GM12878 (cell line): ENCODE data around the gene FBXL7. TPM values are rescaled to one million over a fixed set of nuclear protein-coding genes. Genes with fewer than 3 reads are reported as not detected.

Experiments
- ATAC-seq: fragments of 200-7000 bp; cut with Tn5 transposase; 3 replicates; pipeline ENCODE4 v1.9.1; 2020; ENCODE audit warnings: mild to moderate bottlenecking, moderate library complexity
- BruUV-seq: library from RNA; stranded (reverse); fragments of 400-500 nt; replicated peaks from 2 replicates; lab custom pipeline; 2021; lab: Mats Ljungman, UMichigan
- CTCF ChIA-PET: fragments of 300-600 bp; sonication (Branson Sonifier 250); formaldehyde crosslinking; extraction: SDS; loops from one replicate; lab custom pipeline; 2021; ENCODE audit warnings: inconsistent platforms; lab: Yijun Ruan, JAX
- POLR2A ChIA-PET: fragments of 350-600 bp; formaldehyde crosslinking; extraction: SDS; loops from one replicate; lab custom pipeline; 2021; ENCODE audit warnings: inconsistent platforms; lab: Charles Lee
- RAD21 ChIA-PET: fragments of 300-600 bp; sonication (Branson Sonifier 250); formaldehyde crosslinking; loops from one replicate; lab custom pipeline; 2023; ENCODE audit warnings: antibody characterized with exemption; ENCODE audit not compliant: unreplicated experiment; lab: Charles Lee
- SMC1A ChIA-PET: fragments of 300-600 bp; sonication (Branson Sonifier 250); formaldehyde crosslinking; loops from one replicate; lab custom pipeline; 2023; ENCODE audit not compliant: unreplicated experiment, uncharacterized antibody; lab: Charles Lee
- DNase-seq: peaks from one replicate; pipeline ENCODE4 v3.0.0-alpha.2; 2011; ENCODE audit warnings: low read depth, low spot score
- FAIRE-seq: peaks from 3 replicates; lab custom pipeline; 2011; peaks lifted over from hg19 to GRCh38; lab: Jason Lieb, UNC
- H2AFZ ChIP-seq: 2 replicates; pipeline ENCODE4 v1.6.0; 2011; ENCODE audit warnings: low read depth, low read length, control low read depth; ENCODE audit not compliant: control insufficient read depth
- H3K27ac ChIP-seq: 2 replicates; pipeline ENCODE4 v1.5.1; 2011; ENCODE audit warnings: control low read depth; ENCODE audit not compliant: control insufficient read depth, insufficient read depth
- H3K27me3 ChIP-seq, 2 experiments: replicated peaks in 1 of 2; 2 replicates each; pipeline versions ENCODE4 v1.6.0 to v1.6.1; 2011; ENCODE audit warnings: low read length in 1 of 2; ENCODE audit not compliant: control insufficient read depth in 2 of 2, insufficient read depth in 2 of 2
- H3K36me3 ChIP-seq, 2 experiments: 2 replicates each; pipeline ENCODE4 v1.5.1; 2011; ENCODE audit warnings: low read length in 1 of 2; ENCODE audit not compliant: control insufficient read depth in 2 of 2, insufficient read depth in 2 of 2
- H3K4me1 ChIP-seq: 2 replicates; pipeline ENCODE4 v1.6.1; 2011; ENCODE audit warnings: mild to moderate bottlenecking, low read length, moderate library complexity, mixed read lengths; ENCODE audit not compliant: control insufficient read depth, insufficient read depth
- H3K4me2 ChIP-seq: 2 replicates; pipeline ENCODE4 v1.6.0; 2011; ENCODE audit warnings: control low read depth; ENCODE audit not compliant: control insufficient read depth, insufficient read depth
- H3K4me3 ChIP-seq: fragments of 200-600 bp; sonication (generic); 2 replicates; pipeline ENCODE4 v1.5.1; 2016
- H3K79me2 ChIP-seq: 2 replicates; pipeline ENCODE4 v1.6.0; 2011; ENCODE audit warnings: low read length; ENCODE audit not compliant: control insufficient read depth, insufficient read depth
- H3K9ac ChIP-seq: 2 replicates; pipeline ENCODE4 v1.8.0; 2011; ENCODE audit warnings: low read length, control low read depth, mixed read lengths; ENCODE audit not compliant: control insufficient read depth, insufficient read depth
- H3K9me3 ChIP-seq: replicated peaks from 3 replicates; pipeline ENCODE4 v1.5.1; 2011; ENCODE audit warnings: mild to moderate bottlenecking, low read length; ENCODE audit not compliant: control insufficient read depth, insufficient read depth
- H4K20me1 ChIP-seq: 2 replicates; pipeline ENCODE4 v1.6.0; 2011; ENCODE audit not compliant: control insufficient read depth, insufficient read depth
- BRCA1 ChIP-seq: IDR thresholded peaks from 2 replicates; pipeline ENCODE4 v1.6.1; 2011; ENCODE audit warnings: low read depth, low read length, improper control_type of control experiment
- CBX3 ChIP-seq: fragments of 200-600 bp; sonication (generic); IDR thresholded peaks from 2 replicates; pipeline ENCODE4 v1.6.1; 2016; ENCODE audit warnings: low read depth, borderline replicate concordance
- CBX5 ChIP-seq: sonication (generic); IDR thresholded peaks from 2 replicates; pipeline ENCODE4 v1.6.1; 2016; ENCODE audit warnings: low read depth, moderate library complexity, mild to moderate bottlenecking, inconsistent platforms
- EGR1 ChIP-seq, 2 experiments: IDR thresholded peaks; 1 replicate in 1 of 2; 2 replicates in 1 of 2; pipeline ENCODE4 v1.6.1; 2011 to 2012; ENCODE audit warnings: low read depth in 2 of 2, low read length in 2 of 2, borderline replicate concordance in 1 of 2, mild to moderate bottlenecking in 1 of 2, moderate library complexity in 1 of 2
- ESRRA ChIP-seq: IDR thresholded peaks from 2 replicates; pipeline ENCODE4 v1.6.1; 2012; ENCODE audit warnings: mild to moderate bottlenecking, low read length, improper control_type of control experiment
- ETV6 ChIP-seq, 2 experiments: fragments of 450-650 bp in 1 of 2; IDR thresholded peaks in 1 of 2; conservative IDR thresholded peaks in 1 of 2; 2 replicates each; pipeline ENCODE4 v1.6.1; 2014; ENCODE audit warnings: antibody characterized with exemption in 1 of 2, borderline replicate concordance in 1 of 2, low read depth in 1 of 2, mild to moderate bottlenecking in 1 of 2, moderate library complexity in 1 of 2
- FOXK2 ChIP-seq: fragments of 450-650 bp; IDR thresholded peaks from 2 replicates; pipeline ENCODE4 v1.6.1; 2017; ENCODE audit warnings: mild to moderate bottlenecking, moderate library complexity
- KAT2A ChIP-seq: conservative IDR thresholded peaks from 2 replicates; pipeline ENCODE4 v1.6.1; 2011; ENCODE audit warnings: low read depth, low read length; ENCODE audit not compliant: control insufficient read depth
- MYC ChIP-seq: IDR thresholded peaks from 2 replicates; pipeline ENCODE4 v1.6.1; 2011; ENCODE audit warnings: mild to moderate bottlenecking, low read length, moderate library complexity, inconsistent platforms; ENCODE audit not compliant: insufficient read depth, insufficient replicate concordance, insufficient read length, severe bottlenecking
- RB1 ChIP-seq: fragments of 450-650 bp; formaldehyde crosslinking; IDR thresholded peaks from 2 replicates; pipeline ENCODE4 v1.6.1; 2017; ENCODE audit warnings: mild to moderate bottlenecking, borderline replicate concordance
- SREBF2 ChIP-seq: IDR thresholded peaks from 2 replicates; pipeline ENCODE4 v1.6.1; 2012; ENCODE audit warnings: mild to moderate bottlenecking, low read length
- STAT3 ChIP-seq: IDR thresholded peaks from 2 replicates; pipeline ENCODE4 v1.6.1; 2011; ENCODE audit warnings: low read depth, low read length, improper control_type of control experiment
- WRNIP1 ChIP-seq: IDR thresholded peaks from 2 replicates; pipeline ENCODE4 v1.6.1; 2011; ENCODE audit warnings: low read depth, low read length, improper control_type of control experiment, borderline replicate concordance
- WGBS: methylation state at CpG from one replicate; pipeline ENCODE4 v1.1.6; 2016; ENCODE audit warnings: low lambda C conversion rate; ENCODE audit not compliant: insufficient replicate concordance, insufficient coverage; ENCODE audit errors: missing lambda C conversion rate; 5-methylcytosine and 5-hydroxymethylcytosine counted together
- in situ Hi-C: fragments of 300-500 bp; cut with MboI; formaldehyde crosslinking; loops from 9 replicates; pipeline ENCODE4 v1.14.3; 2018; ENCODE audit warnings: mixed read lengths
- intact Hi-C: fragments of 100-400 bp; cut with micrococcal nuclease; formaldehyde crosslinking; loops from one replicate; pipeline ENCODE4 v1.14.2; 2022; ENCODE audit not compliant: unreplicated experiment
- polyA plus RNA-seq, 11 experiments: library from polyadenylated mRNA; depleted of rRNA in 4 of 11; unstranded in 6 of 11; stranded (reverse) in 5 of 11; fragments of >200 nt; fragmentation: Nextera tagmentation in 4 of 11; fragmentation: Illumina TruSeq in 1 of 11; extraction: Ambion mirVana in 4 of 11; extraction: Trizol in 1 of 11; gene quantifications; 1 replicate in 1 of 11; 2 replicates in 10 of 11; pipeline versions ENCODE4 v1.2.1 to v1.2.3, GENCODE V29; 2011 to 2016; ENCODE audit warnings: inconsistent platforms in 2 of 11, missing spikeins in 2 of 11, low read depth in 1 of 11
- total RNA-seq, 4 experiments: library from RNA; depleted of rRNA in 3 of 4; stranded (reverse); fragments of >200 nt in 3 of 4; fragmentation: Illumina TruSeq in 1 of 4; extraction: Trizol in 1 of 4; gene quantifications; 2 replicates each; pipeline versions ENCODE4 v1.2.1 to v1.2.3, GENCODE V29; 2013 to 2021
- TF ChIP-seq, protein P1 (sequence below): fragments of 450-650 bp; IDR thresholded peaks from 2 replicates; pipeline ENCODE4 v1.6.1; 2017; ENCODE audit warnings: borderline replicate concordance
- TF ChIP-seq, protein P2 (sequence below): IDR thresholded peaks from 2 replicates; pipeline ENCODE4 v1.6.1; 2012; ENCODE audit warnings: low read depth, low read length, improper control_type of control experiment
- TF ChIP-seq, protein P3 (sequence below): IDR thresholded peaks from 2 replicates; pipeline ENCODE4 v1.6.1; 2011; ENCODE audit warnings: low read depth, mild to moderate bottlenecking, low read length, moderate library complexity, borderline replicate concordance; ENCODE audit errors: extremely low read depth
- TF ChIP-seq, protein P4 (sequence below): IDR thresholded peaks from 2 replicates; pipeline ENCODE4 v1.6.1; 2012; ENCODE audit warnings: low read depth, low read length, improper control_type of control experiment
- TF ChIP-seq, protein P5 (sequence below): fragments of 450-650 bp; IDR thresholded peaks from 2 replicates; pipeline ENCODE4 v1.6.1; 2017; ENCODE audit warnings: antibody characterized with exemption, mild to moderate bottlenecking, moderate library complexity

The FBXL7 gene
- total and polyA plus RNA-seq, 10 of the 15 experiments (the other 5 are each of a cell fraction or from before 2014, with no cell fraction given): 0.03 to 0.44 (median 0.16) TPM

- H2AFZ ChIP-seq: no peak overlapping the region
- 31% methylated on average over 1 of the region's 1 CpG for whole genome bisulfite sequencing
- no TSS peak for BruUV-seq
- FAIRE-seq (no peak), DNase-seq (no peak), ATAC-seq (no peak)
- no peaks in the 10 kb centered on the region for H3K36me3 ChIP-seq
- H3K4me1 ChIP-seq: no peaks in the 10 kb centered on the region
- H3K27me3 ChIP-seq: no peaks in the 10 kb centered on the region
- intact Hi-C loops: no loop called here
- H4K20me1 ChIP-seq: no peaks in the 10 kb centered on the region
- H3K27ac ChIP-seq: no peak overlapping the region
- no peaks in the 10 kb centered on the region for H3K79me2 ChIP-seq
- in situ Hi-C loops: no loop called here
- ChIA-PET SMC1A (no interaction called here), CTCF (no interaction called here), POLR2A (no interaction called here), RAD21 (no interaction called here)
- H3K9ac ChIP-seq: no peak overlapping the region
- H3K9me3 ChIP-seq: no peaks in the 10 kb centered on the region
- no peak overlapping the region for H3K4me3 ChIP-seq
- no peak overlapping the region for H3K4me2 ChIP-seq
- no peak for TF ChIP-seq CBX5
- no peak for TF ChIP-seq CBX3
- TF ChIP-seq, protein P1, sequence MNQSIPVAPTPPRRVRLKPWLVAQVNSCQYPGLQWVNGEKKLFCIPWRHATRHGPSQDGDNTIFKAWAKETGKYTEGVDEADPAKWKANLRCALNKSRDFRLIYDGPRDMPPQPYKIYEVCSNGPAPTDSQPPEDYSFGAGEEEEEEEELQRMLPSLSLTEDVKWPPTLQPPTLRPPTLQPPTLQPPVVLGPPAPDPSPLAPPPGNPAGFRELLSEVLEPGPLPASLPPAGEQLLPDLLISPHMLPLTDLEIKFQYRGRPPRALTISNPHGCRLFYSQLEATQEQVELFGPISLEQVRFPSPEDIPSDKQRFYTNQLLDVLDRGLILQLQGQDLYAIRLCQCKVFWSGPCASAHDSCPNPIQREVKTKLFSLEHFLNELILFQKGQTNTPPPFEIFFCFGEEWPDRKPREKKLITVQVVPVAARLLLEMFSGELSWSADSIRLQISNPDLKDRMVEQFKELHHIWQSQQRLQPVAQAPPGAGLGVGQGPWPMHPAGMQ: no peak
- TF ChIP-seq, protein P2, sequence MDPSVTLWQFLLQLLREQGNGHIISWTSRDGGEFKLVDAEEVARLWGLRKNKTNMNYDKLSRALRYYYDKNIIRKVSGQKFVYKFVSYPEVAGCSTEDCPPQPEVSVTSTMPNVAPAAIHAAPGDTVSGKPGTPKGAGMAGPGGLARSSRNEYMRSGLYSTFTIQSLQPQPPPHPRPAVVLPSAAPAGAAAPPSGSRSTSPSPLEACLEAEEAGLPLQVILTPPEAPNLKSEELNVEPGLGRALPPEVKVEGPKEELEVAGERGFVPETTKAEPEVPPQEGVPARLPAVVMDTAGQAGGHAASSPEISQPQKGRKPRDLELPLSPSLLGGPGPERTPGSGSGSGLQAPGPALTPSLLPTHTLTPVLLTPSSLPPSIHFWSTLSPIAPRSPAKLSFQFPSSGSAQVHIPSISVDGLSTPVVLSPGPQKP: no peak
- TF ChIP-seq, protein P3, sequence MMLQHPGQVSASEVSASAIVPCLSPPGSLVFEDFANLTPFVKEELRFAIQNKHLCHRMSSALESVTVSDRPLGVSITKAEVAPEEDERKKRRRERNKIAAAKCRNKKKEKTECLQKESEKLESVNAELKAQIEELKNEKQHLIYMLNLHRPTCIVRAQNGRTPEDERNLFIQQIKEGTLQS: no peak
- TF ChIP-seq, protein P4, sequence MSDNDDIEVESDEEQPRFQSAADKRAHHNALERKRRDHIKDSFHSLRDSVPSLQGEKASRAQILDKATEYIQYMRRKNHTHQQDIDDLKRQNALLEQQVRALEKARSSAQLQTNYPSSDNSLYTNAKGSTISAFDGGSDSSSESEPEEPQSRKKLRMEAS: no peak
- TF ChIP-seq BRCA1: no peak
- no peak for TF ChIP-seq FOXK2
- no peak for TF ChIP-seq MYC
- no peak for TF ChIP-seq KAT2A
- no peak for TF ChIP-seq RB1
- no peak for TF ChIP-seq STAT3
- no peak for TF ChIP-seq ETV6 (conservative IDR thresholded peaks at IDR 0.05 in 1 of 2, IDR thresholded peaks at IDR 0.05 in 1 of 2; ENCODE audit: borderline replicate concordance in 1 of 2, low read depth in 1 of 2)
- TF ChIP-seq SREBF2: no peak
- TF ChIP-seq, protein P5, sequence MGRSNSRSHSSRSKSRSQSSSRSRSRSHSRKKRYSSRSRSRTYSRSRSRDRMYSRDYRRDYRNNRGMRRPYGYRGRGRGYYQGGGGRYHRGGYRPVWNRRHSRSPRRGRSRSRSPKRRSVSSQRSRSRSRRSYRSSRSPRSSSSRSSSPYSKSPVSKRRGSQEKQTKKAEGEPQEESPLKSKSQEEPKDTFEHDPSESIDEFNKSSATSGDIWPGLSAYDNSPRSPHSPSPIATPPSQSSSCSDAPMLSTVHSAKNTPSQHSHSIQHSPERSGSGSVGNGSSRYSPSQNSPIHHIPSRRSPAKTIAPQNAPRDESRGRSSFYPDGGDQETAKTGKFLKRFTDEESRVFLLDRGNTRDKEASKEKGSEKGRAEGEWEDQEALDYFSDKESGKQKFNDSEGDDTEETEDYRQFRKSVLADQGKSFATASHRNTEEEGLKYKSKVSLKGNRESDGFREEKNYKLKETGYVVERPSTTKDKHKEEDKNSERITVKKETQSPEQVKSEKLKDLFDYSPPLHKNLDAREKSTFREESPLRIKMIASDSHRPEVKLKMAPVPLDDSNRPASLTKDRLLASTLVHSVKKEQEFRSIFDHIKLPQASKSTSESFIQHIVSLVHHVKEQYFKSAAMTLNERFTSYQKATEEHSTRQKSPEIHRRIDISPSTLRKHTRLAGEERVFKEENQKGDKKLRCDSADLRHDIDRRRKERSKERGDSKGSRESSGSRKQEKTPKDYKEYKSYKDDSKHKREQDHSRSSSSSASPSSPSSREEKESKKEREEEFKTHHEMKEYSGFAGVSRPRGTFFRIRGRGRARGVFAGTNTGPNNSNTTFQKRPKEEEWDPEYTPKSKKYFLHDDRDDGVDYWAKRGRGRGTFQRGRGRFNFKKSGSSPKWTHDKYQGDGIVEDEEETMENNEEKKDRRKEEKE: no peak
- no peak for TF ChIP-seq WRNIP1
- TF ChIP-seq EGR1 (IDR thresholded peaks at IDR 0.05; ENCODE audit: borderline replicate concordance in 1 of 2, low read depth in 2 of 2, low read length in 2 of 2): no peak
- TF ChIP-seq ESRRA: no peak
Observed at GRCh38 chr5:15937708-15938107, 437.7 kb downstream of the FBXL7 start.
